Measurements from ENCODE around the gene FGF22. TPM values are rescaled to one million over a fixed set of nuclear protein-coding genes. Genes with fewer than 3 reads are reported as not detected.
"Not testable (repeated sequence)": the region's sequence is repeated elsewhere in the genome, so short reads cannot be mapped to it uniquely, and the experiment has no call there.

FGF22 gene
- total and polyA plus RNA-seq, 2 experiments from 2014 or later, result 0.70 TPM; not detected in 1

DNA sequence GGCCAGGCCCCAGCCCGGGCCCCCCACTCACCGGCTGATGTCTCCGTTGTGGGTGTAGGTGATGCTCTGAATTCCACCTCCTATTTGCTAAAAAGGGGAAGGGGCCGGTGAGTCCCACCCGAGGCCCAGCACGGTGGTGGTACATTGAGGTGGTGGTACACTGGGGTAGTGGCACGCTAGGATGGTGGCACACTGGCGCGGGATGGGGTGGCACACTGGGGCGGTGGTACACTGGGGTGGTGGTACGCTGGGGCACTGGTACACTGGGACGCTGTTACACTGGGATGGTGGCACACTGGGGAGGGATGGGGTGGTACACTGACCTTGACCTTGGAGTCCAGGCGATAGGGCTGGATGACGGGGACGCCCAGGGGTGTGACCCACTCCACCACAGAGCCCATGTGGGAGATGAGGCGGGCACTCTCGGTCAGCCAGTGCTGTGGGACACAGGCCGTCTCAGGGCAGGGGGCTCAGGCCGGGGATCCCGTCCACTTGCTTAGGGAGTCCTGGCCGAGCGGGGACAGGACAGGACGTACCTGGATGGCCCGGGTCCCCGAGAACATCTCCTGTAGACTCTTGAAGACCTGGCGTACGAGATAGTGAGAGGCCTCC, 20.9 kb upstream of the FGF22 start:
- TF ChIP-seq, protein P1, sequence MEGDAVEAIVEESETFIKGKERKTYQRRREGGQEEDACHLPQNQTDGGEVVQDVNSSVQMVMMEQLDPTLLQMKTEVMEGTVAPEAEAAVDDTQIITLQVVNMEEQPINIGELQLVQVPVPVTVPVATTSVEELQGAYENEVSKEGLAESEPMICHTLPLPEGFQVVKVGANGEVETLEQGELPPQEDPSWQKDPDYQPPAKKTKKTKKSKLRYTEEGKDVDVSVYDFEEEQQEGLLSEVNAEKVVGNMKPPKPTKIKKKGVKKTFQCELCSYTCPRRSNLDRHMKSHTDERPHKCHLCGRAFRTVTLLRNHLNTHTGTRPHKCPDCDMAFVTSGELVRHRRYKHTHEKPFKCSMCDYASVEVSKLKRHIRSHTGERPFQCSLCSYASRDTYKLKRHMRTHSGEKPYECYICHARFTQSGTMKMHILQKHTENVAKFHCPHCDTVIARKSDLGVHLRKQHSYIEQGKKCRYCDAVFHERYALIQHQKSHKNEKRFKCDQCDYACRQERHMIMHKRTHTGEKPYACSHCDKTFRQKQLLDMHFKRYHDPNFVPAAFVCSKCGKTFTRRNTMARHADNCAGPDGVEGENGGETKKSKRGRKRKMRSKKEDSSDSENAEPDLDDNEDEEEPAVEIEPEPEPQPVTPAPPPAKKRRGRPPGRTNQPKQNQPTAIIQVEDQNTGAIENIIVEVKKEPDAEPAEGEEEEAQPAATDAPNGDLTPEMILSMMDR (IDR thresholded peaks at IDR 0.05; ENCODE audit: poor library complexity), result no peak
- TF ChIP-seq EZH2 (IDR thresholded peaks at IDR 0.05; ENCODE audit: borderline replicate concordance), result no peak
- no peak for TF ChIP-seq EZH2phosphoT487 (IDR thresholded peaks at IDR 0.05; ENCODE audit: low read depth, severe bottlenecking, unreplicated experiment)
- no peak overlapping the region for H3K4me3 ChIP-seq
- H3K36me3 ChIP-seq (replicated peaks; ENCODE audit: insufficient read depth, low read depth), result no peaks in the 10 kb centered on the region
- no peak overlapping the region for H3K27ac ChIP-seq
- H3K4me1 ChIP-seq (ENCODE audit: insufficient read depth), result no peaks in the 10 kb centered on the region
- no peak overlapping the region for H2AFZ ChIP-seq
- no peaks in the 10 kb centered on the region for H3K79me2 ChIP-seq
- WGBS (ENCODE audit: low lambda C conversion rate, missing lambda C conversion rate), result 96% methylated on average over 20 of the region's 27 CpGs
- DNase-seq (ENCODE audit: low spot score), result no peak
- no peaks in the 10 kb centered on the region for H4K20me1 ChIP-seq (ENCODE audit: insufficient read depth, poor library complexity, severe bottlenecking)
- no peaks in the 10 kb centered on the region for H3K27me3 ChIP-seq
- H3K9me3 ChIP-seq (ENCODE audit: low read depth), result no peaks in the 10 kb centered on the region
- H3K4me2 ChIP-seq, result no peak overlapping the region
- no peaks in the 10 kb centered on the region for H3K9me2 ChIP-seq (replicated peaks; ENCODE audit: insufficient read depth)

DNA sequence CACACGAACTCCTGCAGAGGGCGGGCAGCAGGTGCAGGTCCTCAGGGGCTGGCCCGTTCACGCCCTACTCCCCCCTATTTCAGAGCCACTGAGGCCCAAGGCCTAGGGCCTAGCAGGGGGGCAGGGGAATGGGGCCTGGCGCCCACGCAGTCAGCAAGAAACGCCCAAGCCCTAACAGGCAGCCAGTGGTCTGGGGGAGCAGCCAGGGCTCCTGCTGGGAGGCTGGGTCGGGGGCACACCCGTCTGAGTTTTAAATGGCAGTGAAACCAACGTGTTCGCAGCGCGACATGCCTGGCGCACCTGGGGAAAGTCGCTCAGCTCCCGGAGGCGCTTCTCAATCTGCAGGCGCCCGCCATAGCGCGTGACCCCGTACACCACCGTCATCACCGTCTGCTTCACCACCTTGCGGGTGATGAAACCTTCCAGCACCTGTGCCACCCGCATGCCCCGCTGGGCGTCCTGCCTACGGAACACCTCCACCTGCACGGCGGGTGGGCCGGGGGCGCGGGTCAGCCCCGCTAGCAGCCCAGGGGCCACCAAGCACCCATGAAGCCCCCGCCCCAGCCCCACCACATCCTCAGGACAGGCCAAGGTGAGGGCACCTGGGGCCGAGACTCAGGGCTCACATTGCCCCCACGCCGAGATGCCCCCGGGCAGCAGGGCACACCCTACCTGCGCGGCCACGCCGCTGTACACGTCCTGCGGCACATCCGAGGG, 20.2 kb upstream of the FGF22 start:
- H3K4me1 ChIP-seq (ENCODE audit: insufficient read depth), result no peaks in the 10 kb centered on the region
- TF ChIP-seq EZH2 (IDR thresholded peaks at IDR 0.05; ENCODE audit: borderline replicate concordance) (no peak), EZH2phosphoT487 (IDR thresholded peaks at IDR 0.05; ENCODE audit: low read depth, severe bottlenecking, unreplicated experiment) (no peak)
- TF ChIP-seq, protein P1 (IDR thresholded peaks at IDR 0.05; ENCODE audit: poor library complexity), result no peak
- WGBS (ENCODE audit: low lambda C conversion rate, missing lambda C conversion rate), result 96% methylated on average over 35 of the region's 47 CpGs
- H3K27me3 ChIP-seq, result no peaks in the 10 kb centered on the region
- H3K4me2 ChIP-seq, result no peak overlapping the region
- no peaks in the 10 kb centered on the region for H4K20me1 ChIP-seq (ENCODE audit: insufficient read depth, poor library complexity, severe bottlenecking)
- no peak for DNase-seq (ENCODE audit: low spot score)
- H2AFZ ChIP-seq, result no peak overlapping the region
- H3K27ac ChIP-seq, result no peak overlapping the region
- H3K9me2 ChIP-seq (replicated peaks; ENCODE audit: insufficient read depth), result no peaks in the 10 kb centered on the region
- H3K36me3 ChIP-seq (replicated peaks; ENCODE audit: insufficient read depth, low read depth), result no peaks in the 10 kb centered on the region
- no peak overlapping the region for H3K4me3 ChIP-seq
- no peaks in the 10 kb centered on the region for H3K79me2 ChIP-seq
- no peaks in the 10 kb centered on the region for H3K9me3 ChIP-seq (ENCODE audit: low read depth)

DNA sequence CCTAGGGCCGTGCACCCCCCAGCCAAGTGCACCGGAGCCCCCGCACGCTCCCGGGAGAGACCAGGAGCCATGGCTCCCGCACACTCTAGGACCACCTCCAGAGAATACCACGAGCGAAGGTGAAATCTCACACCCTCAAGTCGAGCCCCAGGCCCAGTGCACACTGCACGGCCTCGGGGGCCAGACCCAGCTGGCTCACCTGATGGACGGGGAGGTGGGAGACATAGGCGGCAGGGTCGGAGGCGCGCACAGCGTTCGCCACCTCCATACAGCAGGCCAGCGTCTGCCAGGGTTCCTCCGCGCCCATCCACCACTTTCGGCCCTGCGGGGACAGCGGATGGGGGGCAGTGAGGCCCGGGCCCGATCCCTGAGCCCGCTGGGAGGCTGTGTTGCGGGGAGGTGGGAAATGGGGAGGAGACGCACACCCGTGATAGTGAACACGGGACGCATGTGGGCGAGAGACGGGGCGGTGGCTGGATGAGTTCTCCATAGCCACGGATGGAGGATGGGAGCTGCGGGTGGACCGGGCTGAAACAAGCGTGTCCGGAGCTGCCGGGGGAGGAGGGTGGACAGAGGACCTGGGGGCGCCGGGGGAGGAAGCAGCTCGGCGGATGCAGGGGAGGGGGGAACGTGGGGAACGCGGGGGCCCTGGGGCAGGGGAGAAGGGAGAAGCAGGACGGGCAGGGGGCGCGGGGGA, 19.4 kb upstream of the FGF22 start:
- H3K27ac ChIP-seq, result no peak overlapping the region
- H3K9me2 ChIP-seq (replicated peaks; ENCODE audit: insufficient read depth), result no peaks in the 10 kb centered on the region
- H3K27me3 ChIP-seq, result no peaks in the 10 kb centered on the region
- no peaks in the 10 kb centered on the region for H3K79me2 ChIP-seq
- H3K4me1 ChIP-seq (ENCODE audit: insufficient read depth), result no peaks in the 10 kb centered on the region
- H2AFZ ChIP-seq, result no peak overlapping the region
- TF ChIP-seq, protein P1 (IDR thresholded peaks at IDR 0.05; ENCODE audit: poor library complexity), result no peak
- TF ChIP-seq EZH2 (IDR thresholded peaks at IDR 0.05; ENCODE audit: borderline replicate concordance) (no peak), EZH2phosphoT487 (IDR thresholded peaks at IDR 0.05; ENCODE audit: low read depth, severe bottlenecking, unreplicated experiment) (no peak)
- no peaks in the 10 kb centered on the region for H3K36me3 ChIP-seq (replicated peaks; ENCODE audit: insufficient read depth, low read depth)
- no peak overlapping the region for H3K4me2 ChIP-seq
- H4K20me1 ChIP-seq (ENCODE audit: insufficient read depth, poor library complexity, severe bottlenecking), result no peaks in the 10 kb centered on the region
- DNase-seq (ENCODE audit: low spot score), result no peak
- H3K9me3 ChIP-seq (ENCODE audit: low read depth), result no peaks in the 10 kb centered on the region
- 98% methylated on average over 29 of the region's 51 CpGs for WGBS (ENCODE audit: low lambda C conversion rate, missing lambda C conversion rate)
- H3K4me3 ChIP-seq, result no peak overlapping the region

- WGBS (ENCODE audit: low lambda C conversion rate, missing lambda C conversion rate), result 99% methylated on average over 36 of the region's 48 CpGs
- H3K36me3 ChIP-seq (replicated peaks; ENCODE audit: insufficient read depth, low read depth), result not testable (repeated sequence)
Measured at GRCh38 chr19:621191-621590, 18.5 kb upstream of the FGF22 start.

More at GRCh38 chr19:621191-621590, 18.5 kb upstream of the FGF22 start:
- H3K4me2 ChIP-seq; H3K9me2 ChIP-seq (replicated peaks; ENCODE audit: insufficient read depth); H3K9me3 ChIP-seq (ENCODE audit: low read depth); H3K27me3 ChIP-seq; H3K4me3 ChIP-seq; DNase-seq (ENCODE audit: low spot score); H4K20me1 ChIP-seq (ENCODE audit: insufficient read depth, poor library complexity, severe bottlenecking); H3K4me1 ChIP-seq (ENCODE audit: insufficient read depth); H2AFZ ChIP-seq; H3K79me2 ChIP-seq; H3K27ac ChIP-seq: not testable (repeated sequence)
